ENCODE data around the gene PBXIP1. TPM values are rescaled to one million over a fixed set of nuclear protein-coding genes. Genes with fewer than 3 reads are reported as not detected.

Gene PBXIP1
- 100 to 1,000 TPM in 1 of 2 donors, 10 to 100 TPM in 1; 95.3 to 138 TPM for total RNA-seq
- long read RNA-seq, donor 1, transcript PBXIP1-202 (11 exons, 3,212 nt): major isoform, 33 of 75 reads
- long read RNA-seq, donor 1, partial matches to known transcripts: 35 of 75 reads
- long read RNA-seq, donor 1, other reads (novel, unspliced or antisense): 7 of 75 reads
- long read RNA-seq, donor 2, transcript PBXIP1-202 (11 exons, 3,212 nt): major isoform, 70 of 130 reads
- long read RNA-seq, donor 2, partial matches to known transcripts: 48 of 130 reads
- long read RNA-seq, donor 2, other reads (novel, unspliced or antisense): 12 of 130 reads

GRCh38 chr1:154955718-154956543, at the start of gene PBXIP1:
PBXIP1 (minus strand) TSS chr1:154956099; CDS start chr1:154953721, 2,378 bp downstream.
- DNase-seq (ENCODE audit: low spot score): no peak
- intact Hi-C loops (cut with DNase I): no loop called here

- intact Hi-C loops (cut with DNase I): loop anchor here in 1 of 2 donors (5.0 kb wide), 1 partner anchor 43 kb away; the partner anchor contains the start of gene PYGO2
- no peak for DNase-seq (ENCODE audit: low spot score)
These were observed 49.4 kb upstream of the PBXIP1 start for GRCh38 chr1:155005076-155006011.

GRCh38 chr1:155004352-155005075, 48.6 kb upstream of the PBXIP1 start:
- intact Hi-C loops (cut with DNase I): loop anchor here in 1 of 2 donors (5.0 kb wide), 1 partner anchor 42 kb away; the partner anchor contains the start of gene PYGO2
- DNase-seq (ENCODE audit: low spot score): no peak

- intact Hi-C loops (cut with DNase I): loop anchor here in 1 of 2 donors (2.0 kb wide), 1 partner anchor 47 kb away; the partner anchor contains the start of gene ADAM15
- peak; percentile 90 for DNase-seq (ENCODE audit: low spot score)
These were observed 48.0 kb upstream of the PBXIP1 start for GRCh38 chr1:155003766-155004351.

- no peak for DNase-seq (ENCODE audit: low spot score)
- intact Hi-C loops (cut with DNase I): loop anchor here in 1 of 2 donors (2.0 kb wide), 1 partner anchor 48 kb away; the partner anchor contains the start of gene ADAM15
These were observed 47.4 kb upstream of the PBXIP1 start for GRCh38 chr1:155003227-155003765.

- intact Hi-C loops (cut with DNase I): loop anchor here (1.0 to 2.0 kb wide), 2 partner anchors 48 kb away; partner anchors contain the start of gene ADAM15 (in 1 of the 2)
- DNase-seq (ENCODE audit: low spot score): no peak
These were observed 46.7 kb upstream of the PBXIP1 start, which contains the start of gene ZBTB7B for GRCh38 chr1:155002464-155003226. ZBTB7B (plus strand) TSS chr1:155002802; CDS start chr1:155014661, 11,859 bp downstream.

- intact Hi-C loops (cut with DNase I): loop anchor here (1.0 to 2.0 kb wide), 2 partner anchors 48 to 49 kb away; partner anchors contain the start of gene ADAM15 (in 1 of the 2)
- DNase-seq (ENCODE audit: low spot score): peak; percentile 100
These were observed 46.0 kb upstream of the PBXIP1 start for GRCh38 chr1:155001675-155002463.

GRCh38 chr1:155001425-155001674, 45.5 kb upstream of the PBXIP1 start:
- DNase-seq (ENCODE audit: low spot score): no peak
- intact Hi-C loops (cut with DNase I): no loop called here

- peak; percentile 95 for DNase-seq (ENCODE audit: low spot score)
- intact Hi-C loops (cut with DNase I): no loop called here
These were observed 45.0 kb upstream of the PBXIP1 start for GRCh38 chr1:155000726-155001424.

- intact Hi-C loops (cut with DNase I): no loop called here
- DNase-seq (ENCODE audit: low spot score): peak; percentile 81
These were observed 44.5 kb upstream of the PBXIP1 start for GRCh38 chr1:155000411-155000725.

GRCh38 chr1:154999571-155000410, 43.9 kb upstream of the PBXIP1 start:
- intact Hi-C loops (cut with DNase I): no loop called here

GRCh38 chr1:154998818-154999570, 43.1 kb upstream of the PBXIP1 start:
- DNase-seq (ENCODE audit: low spot score): peak; percentile 92
- intact Hi-C loops (cut with DNase I): no loop called here

More at GRCh38 chr1:154999571-155000410, 43.9 kb upstream of the PBXIP1 start:
- peak; percentile 80 for DNase-seq (ENCODE audit: low spot score)

- intact Hi-C loops (cut with DNase I): no loop called here
- peak; percentile 52 for DNase-seq (ENCODE audit: low spot score)
These were observed 42.4 kb upstream of the PBXIP1 start for GRCh38 chr1:154998201-154998780.
